Thyroid gland (tissue), 4 donors: ENCODE results near the gene PREX1. TPM values are rescaled to one million over a fixed set of nuclear protein-coding genes. Genes with fewer than 3 reads are reported as not detected.

Experiments used
- DNase-seq, 2 donors: peaks; one replicate each; pipeline ENCODE4 v3.0.0-alpha.2; 2019
- H3K27ac ChIP-seq, 3 donors: fragments of 200-600 bp; sonication (generic); 1 replicate in 2 of 3; 2 replicates in 1 of 3; pipeline ENCODE4 v1.5.1; 2016 to 2019; ENCODE audit warnings: mild to moderate bottlenecking in 1 of 3, moderate library complexity in 1 of 3
- H3K27me3 ChIP-seq: fragments of 200-600 bp; sonication (generic); one replicate; pipeline ENCODE4 v1.5.1; 2019
- H3K36me3 ChIP-seq, 2 donors: fragments of 200-600 bp; sonication (generic); one replicate each; pipeline ENCODE4 v1.5.1; 2016 to 2019
- H3K4me1 ChIP-seq, 2 donors: fragments of 200-600 bp; sonication (generic); one replicate each; pipeline ENCODE4 v1.5.1; 2017 to 2019
- H3K4me3 ChIP-seq, 3 donors: fragments of 200-600 bp; sonication (generic); replicated peaks in 1 of 3; 1 replicate in 2 of 3; 2 replicates in 1 of 3; pipeline ENCODE4 v1.5.1; 2016; ENCODE audit warnings: mild to moderate bottlenecking in 1 of 3
- H3K9me3 ChIP-seq: fragments of 200-600 bp; sonication (generic); one replicate; pipeline ENCODE4 v1.5.1; 2017
- CTCF ChIP-seq, 6 experiments: fragments of 200-600 bp in 3 of 6; fragments of 450-650 bp in 3 of 6; sonication (generic) in 3 of 6; IDR thresholded peaks; one replicate each; pipeline ENCODE4 v1.5.1; 2016 to 2019; ENCODE audit warnings: antibody characterized with exemption in 6 of 6, mild to moderate bottlenecking in 2 of 6, inconsistent platforms in 1 of 6, moderate library complexity in 1 of 6
- POLR2A ChIP-seq, 2 donors: fragments of 450-650 bp; IDR thresholded peaks; one replicate each; pipeline ENCODE4 v1.6.1; 2017; ENCODE audit warnings: antibody characterized with exemption in 2 of 2, mild to moderate bottlenecking in 2 of 2, moderate library complexity in 1 of 2
- WGBS, 2 donors: methylation state at CpG; one replicate each; pipeline ENCODE4 v1.1.5; 2017; 5-methylcytosine and 5-hydroxymethylcytosine counted together
- intact Hi-C: fragments of 100-400 bp; cut with DNase I; formaldehyde crosslinking; loops from one replicate; pipeline ENCODE4 v1.15.1; 2023
- total RNA-seq, 4 donors: library from RNA; depleted of rRNA; stranded (reverse); fragments of >200 nt; gene quantifications; one replicate each; pipeline ENCODE4 v1.2.3, GENCODE V29; 2016

The PREX1 gene
- total RNA-seq, 4 donors from 2014 or later = 10.2 to 42.7 (median 18.7) TPM

DNA sequence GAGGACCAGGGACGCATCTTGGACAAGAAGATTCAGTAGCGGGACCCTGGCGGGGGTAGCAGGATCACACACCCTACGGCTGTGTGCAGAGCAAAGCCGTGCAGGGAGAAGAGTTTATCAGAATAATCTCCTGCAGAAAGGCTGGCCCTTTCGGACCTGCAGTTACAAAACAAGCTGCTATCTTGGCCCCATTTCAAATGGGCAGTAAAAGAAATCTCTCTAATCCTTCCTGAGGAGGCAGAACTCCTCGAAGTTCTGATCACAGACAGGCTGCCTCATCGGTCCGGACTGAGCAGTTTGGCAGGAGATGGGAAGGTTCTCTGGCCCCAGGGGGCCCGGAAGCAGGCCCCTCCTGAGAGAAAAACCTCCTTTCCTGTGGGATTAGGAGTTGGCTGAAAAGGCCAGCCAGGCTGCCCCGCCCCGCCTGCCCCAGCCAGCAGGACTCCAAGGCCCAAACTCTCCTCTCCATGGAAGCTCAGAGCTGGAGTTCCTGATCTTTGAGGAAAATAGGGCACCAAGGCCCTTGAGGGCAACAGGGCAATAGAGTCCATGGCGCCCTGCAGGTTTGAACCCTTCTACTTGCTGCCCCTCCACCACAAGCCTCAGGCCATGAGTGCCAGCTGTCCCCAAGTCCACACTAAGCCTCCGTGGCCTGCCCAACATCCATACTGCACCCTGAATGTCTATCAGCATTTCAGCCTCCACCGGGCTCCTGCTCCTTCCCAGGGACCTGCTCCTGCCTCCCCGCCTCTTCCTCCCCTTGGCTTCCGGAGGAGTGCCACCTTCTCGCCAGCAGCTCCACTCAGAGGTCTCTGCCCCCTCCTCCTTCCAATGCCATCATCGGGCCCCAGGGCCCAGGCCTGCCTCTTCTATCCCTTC, 141.3 kb downstream of the PREX1 start:
- no peaks in the 10 kb centered on the region for H3K27me3 ChIP-seq
- H3K9me3 ChIP-seq = no peaks in the 10 kb centered on the region
- peak overlapping the region; percentile 25 to 51 (median 31) for H3K27ac ChIP-seq
- TF ChIP-seq CTCF (IDR thresholded peaks at IDR 0.05) = no peak
- DNase-seq = peak; percentile 33 to 35
- H3K4me3 ChIP-seq = no peak overlapping the region
- peaks cover 38 to 58% of the 10 kb centered on the region in 2 donors for H3K4me1 ChIP-seq
- WGBS, 2 donors = 42 to 54% methylated on average over 17 to 19 of the region's 19 CpGs
- intact Hi-C loops = no loop called here
- no peaks in the 10 kb centered on the region for H3K36me3 ChIP-seq

DNA sequence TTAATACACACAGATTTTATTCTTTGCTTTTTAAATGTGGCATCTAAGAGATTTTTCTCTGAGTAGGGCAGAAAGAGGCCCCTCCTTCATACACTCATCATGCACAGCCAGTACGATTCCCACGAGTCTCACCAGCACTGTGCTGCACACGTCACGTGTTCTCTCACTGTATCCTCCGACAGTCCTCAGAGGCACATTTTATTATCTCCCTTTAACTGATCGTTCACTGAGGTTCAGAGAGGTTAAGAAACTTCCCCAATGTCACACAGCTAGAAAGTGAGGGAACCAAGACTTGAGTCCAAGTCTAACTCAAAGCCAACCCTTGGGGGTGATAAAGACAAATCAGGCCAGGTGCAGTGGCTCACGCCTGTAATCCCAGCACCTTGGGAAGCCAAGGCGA, 142.5 kb downstream of the PREX1 start:
- intact Hi-C loops = no loop called here
- WGBS, 2 donors = 77 to 87% methylated on average over 8 of the region's 8 CpGs
- TF ChIP-seq CTCF (IDR thresholded peaks at IDR 0.05) (no peak), POLR2A (IDR thresholded peaks at IDR 0.05) (no peak)
- H3K27ac ChIP-seq = no peak overlapping the region
- peaks cover 38 to 52% of the 10 kb centered on the region in 2 donors for H3K4me1 ChIP-seq
- H3K36me3 ChIP-seq = peaks cover 0 to 2% of the 10 kb centered on the region in 2 donors
- no peaks in the 10 kb centered on the region for H3K27me3 ChIP-seq
- no peak for DNase-seq
- no peak overlapping the region for H3K4me3 ChIP-seq
- no peaks in the 10 kb centered on the region for H3K9me3 ChIP-seq

DNA sequence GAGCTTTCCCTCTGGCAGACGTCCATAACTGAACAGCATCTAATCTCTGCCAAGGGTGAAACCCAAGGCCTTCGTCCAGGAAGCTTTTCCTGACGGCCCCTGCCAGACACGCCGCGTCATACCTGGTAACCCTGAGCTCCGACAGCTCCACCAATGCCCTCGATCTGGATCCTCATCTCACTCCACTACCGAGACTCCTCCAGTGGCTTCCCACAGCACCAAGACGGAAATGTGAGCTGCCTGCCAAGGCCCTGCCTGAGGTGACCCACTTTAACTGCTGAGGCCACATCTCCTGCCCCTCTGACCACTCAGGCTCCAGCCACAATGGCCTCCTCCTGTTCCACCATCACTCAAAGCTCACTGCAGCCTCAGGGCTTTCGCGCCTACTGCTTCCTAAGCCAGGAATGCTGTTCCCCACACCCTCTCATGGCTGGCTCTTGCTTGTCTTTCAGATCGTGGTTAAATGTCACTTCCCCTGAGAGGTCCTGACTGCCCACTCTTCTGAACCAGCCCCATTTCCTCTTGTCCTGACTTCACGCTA, 143.2 kb downstream of the PREX1 start:
- H3K27me3 ChIP-seq = no peaks in the 10 kb centered on the region
- intact Hi-C loops = loop anchor here (5.0 kb wide), 1 partner anchor 143 kb away; the partner anchor contains the start of gene PREX1
- no peaks in the 10 kb centered on the region for H3K9me3 ChIP-seq
- no peak overlapping the region for H3K4me3 ChIP-seq
- peak in 1 of 2 donors; percentile 18 for DNase-seq
- no peak overlapping the region for H3K27ac ChIP-seq
- WGBS, 2 donors = 56 to 78% methylated on average over 14 of the region's 14 CpGs
- H3K36me3 ChIP-seq = peaks cover 0 to 2% of the 10 kb centered on the region in 2 donors
- peaks cover 38 to 52% of the 10 kb centered on the region in 2 donors for H3K4me1 ChIP-seq
- no peak for TF ChIP-seq POLR2A (IDR thresholded peaks at IDR 0.05)
- TF ChIP-seq CTCF (IDR thresholded peaks at IDR 0.05) = no peak

GRCh38 chr20:48683467-48684175, 144.2 kb downstream of the PREX1 start:
- DNase-seq = no peak
- no peak overlapping the region for H3K4me3 ChIP-seq
- 73% methylated on average over 9 to 11 of the region's 12 CpGs for WGBS, 2 donors
- intact Hi-C loops = loop anchor here (5.0 kb wide), 1 partner anchor 144 kb away; the partner anchor contains the start of gene PREX1
- H3K27me3 ChIP-seq = no peaks in the 10 kb centered on the region
- H3K36me3 ChIP-seq = peaks cover 0 to 2% of the 10 kb centered on the region in 2 donors
- H3K4me1 ChIP-seq = peaks cover 38 to 52% of the 10 kb centered on the region in 2 donors
- no peaks in the 10 kb centered on the region for H3K9me3 ChIP-seq
- no peak for TF ChIP-seq POLR2A (IDR thresholded peaks at IDR 0.05)
- TF ChIP-seq CTCF (IDR thresholded peaks at IDR 0.05) = no peak
- H3K27ac ChIP-seq = peak overlapping the region; percentile 59 to 81 (median 75)
